Stimulated activated CD4-positive, alpha-beta T cell treated with anti-CD3 and anti-CD28 coated beads, Interleukin-12 subunit alpha, Interleukin-12 subunit beta, amount 100 ng/mL, for 48 hours (primary cell): ENCODE measurements around the gene DIP2C.

Experiments used
- DNase-seq, 3 donors: peaks; one replicate each; pipeline ENCODE4 v3.0.0-alpha.2; 2020; ENCODE audit warnings: low read depth in 2 of 3, low spot score in 1 of 3

Gene DIP2C

GRCh38 chr10:504806-505205 lies 184.7 kb downstream of the DIP2C start:
- DNase-seq: no peak

GRCh38 chr10:504121-504611 lies 185.3 kb downstream of the DIP2C start:
- no peak for DNase-seq

- no peak for DNase-seq
Measured at GRCh38 chr10:501596-501995, 187.9 kb downstream of the DIP2C start.

GRCh38 chr10:500876-501275 lies 188.6 kb downstream of the DIP2C start:
- no peak for DNase-seq

DNA sequence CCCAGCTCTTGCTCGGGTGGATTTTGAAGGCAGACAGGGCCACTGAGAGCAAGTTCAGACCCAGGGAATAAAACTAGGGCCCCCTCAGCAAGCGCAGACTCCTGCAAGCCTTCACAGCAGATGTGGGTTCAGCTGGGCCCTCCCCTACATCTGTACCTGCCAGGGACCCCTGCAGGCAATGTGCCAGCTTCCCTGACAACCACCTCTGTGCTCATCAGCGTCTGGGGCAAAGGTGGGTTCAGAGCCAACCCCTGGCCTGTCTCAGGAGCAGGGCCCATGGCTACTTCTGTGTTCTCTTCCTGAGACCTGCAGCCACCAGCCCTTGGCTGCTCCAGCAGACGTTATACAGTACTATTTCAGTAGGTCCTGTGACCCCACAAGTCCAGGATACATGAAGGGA lies 189.5 kb downstream of the DIP2C start:
- no peak for DNase-seq

DNA sequence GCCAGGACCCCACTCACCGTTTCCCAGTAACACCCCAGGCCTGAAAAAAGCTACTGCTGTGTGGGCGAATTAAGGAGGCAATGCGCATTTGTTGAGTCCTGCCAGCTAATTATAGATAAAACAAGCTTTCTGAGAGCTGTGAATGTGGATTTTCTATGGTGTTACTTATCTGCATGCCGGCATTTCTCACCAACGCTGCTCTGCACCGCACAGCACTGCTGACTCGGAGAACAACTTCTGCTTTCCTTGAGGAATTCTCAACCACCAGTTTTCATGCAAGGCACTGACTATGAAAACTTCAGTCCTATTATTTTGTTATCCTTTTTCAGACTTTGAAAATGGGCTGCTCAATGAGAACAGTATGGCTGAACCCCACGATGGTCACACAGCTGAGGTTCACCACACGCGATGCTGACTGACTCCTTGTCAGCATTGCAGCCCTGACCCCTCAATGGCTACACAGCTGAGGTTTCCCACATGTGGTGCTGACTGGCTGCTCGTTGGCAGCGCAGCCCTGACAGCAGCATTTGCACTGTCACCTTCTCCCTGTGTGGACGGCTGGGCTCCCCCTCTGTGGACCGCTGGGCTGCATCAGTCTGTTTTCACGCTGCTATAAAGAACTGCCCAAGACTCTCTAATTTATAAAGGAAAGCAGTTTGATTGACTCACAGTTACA lies 190.6 kb downstream of the DIP2C start:
- DNase-seq: no peak

DNA sequence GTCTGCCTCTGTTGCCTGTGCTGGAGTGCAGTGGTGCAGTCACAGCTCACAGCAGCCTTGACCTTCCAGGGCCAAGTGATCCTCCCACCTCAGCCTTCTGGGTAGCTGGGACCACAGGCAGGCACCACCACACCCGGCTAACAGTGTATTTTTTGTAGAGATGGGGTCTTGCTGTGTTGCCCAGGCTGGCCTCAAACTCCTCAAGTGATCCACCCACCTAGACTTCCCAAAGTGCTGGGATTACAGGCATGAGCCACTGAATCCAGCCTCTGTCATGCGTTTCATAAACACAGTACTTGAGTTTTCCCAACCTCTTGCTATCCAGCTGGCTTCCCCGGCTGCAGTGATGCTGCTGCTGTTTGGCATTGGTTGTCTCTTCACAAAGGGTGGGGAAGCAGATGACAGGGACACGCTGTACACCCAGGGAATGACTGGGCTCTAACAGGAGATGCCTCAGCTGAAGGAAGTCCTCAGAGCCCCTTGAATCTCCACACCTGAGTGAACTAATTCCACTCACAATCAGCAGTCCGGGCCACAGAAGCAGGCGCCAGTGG lies 191.5 kb downstream of the DIP2C start:
- DNase-seq: no peak

DNA sequence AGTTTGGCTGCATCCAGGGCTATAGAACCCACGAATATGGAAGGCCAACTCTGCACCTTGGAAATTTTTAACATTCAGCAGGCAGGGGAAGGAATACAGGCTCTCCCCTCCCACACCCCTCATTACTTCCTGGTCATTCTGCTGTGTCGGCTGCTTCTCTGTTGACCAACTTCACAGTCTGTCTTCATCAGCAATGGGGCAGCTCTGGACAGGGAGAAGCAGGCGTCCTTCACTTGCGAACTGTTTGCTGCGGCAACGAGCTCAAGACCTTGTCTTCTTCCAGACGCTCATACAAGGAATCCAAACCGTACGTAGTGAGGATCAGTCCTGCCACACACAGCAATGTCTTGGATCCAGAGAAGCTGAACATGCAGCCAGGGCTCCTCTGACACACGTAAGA lies 192.2 kb downstream of the DIP2C start:
- no peak for DNase-seq

- no peak for DNase-seq
Measured at GRCh38 chr10:494556-494955, 194.9 kb downstream of the DIP2C start.

DNA sequence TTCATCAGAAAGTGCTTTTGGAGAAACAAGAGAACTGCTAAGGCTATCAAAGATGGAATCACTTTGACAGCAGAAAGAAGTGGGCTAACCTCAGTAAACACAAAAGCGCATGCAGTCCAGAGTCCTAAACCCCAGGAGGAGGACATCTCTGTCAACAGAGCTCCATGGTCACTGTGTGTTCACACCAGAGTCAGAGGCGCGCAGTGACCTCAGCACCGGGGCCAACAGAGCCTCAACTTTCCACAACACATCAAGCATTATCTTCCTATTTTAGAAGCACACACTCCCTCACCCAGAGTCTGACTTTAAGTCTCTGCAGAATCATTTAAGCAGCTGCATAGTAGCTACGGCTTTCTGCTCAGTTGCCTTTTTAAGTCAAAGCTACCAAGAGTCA lies 195.3 kb downstream of the DIP2C start:
- no peak for DNase-seq

GRCh38 chr10:493391-494148 lies 195.9 kb downstream of the DIP2C start:
- DNase-seq: no peak

GRCh38 chr10:492836-493235 lies 196.6 kb downstream of the DIP2C start:
- DNase-seq: no peak

- no peak for DNase-seq
Measured at GRCh38 chr10:491667-492424, 197.6 kb downstream of the DIP2C start.

DNA sequence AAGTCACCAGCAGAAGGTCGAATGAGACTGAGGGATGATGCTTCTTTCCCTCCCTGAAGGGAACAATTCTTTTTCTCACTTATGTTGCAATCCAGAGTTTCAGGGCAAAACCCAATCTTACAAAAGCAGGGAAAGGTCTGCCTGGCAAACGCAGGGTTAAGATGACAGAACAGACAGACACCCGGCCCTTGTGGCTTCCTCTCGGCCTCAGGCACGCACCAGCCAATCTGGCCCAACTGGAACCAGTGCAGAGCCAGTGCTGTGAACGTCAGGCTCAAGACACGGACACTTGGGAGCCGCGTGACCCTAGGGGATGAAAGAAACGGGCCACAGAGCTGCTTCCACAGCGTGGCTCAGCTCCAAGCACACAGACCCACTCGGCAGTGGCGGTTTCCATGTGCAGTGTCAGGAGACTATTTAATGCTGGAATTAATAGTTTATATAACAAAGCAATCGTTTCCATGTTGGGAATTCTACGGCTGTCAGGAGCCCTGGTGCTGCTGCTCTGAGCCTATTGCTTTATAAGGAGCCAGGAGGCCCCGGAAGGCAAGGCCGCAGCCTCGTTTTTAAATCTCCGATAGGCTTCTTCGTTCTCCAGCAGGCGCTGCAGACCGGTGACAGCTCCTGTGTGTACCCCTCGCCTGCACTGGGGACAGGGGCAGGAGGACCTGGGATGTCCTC lies 198.4 kb downstream of the DIP2C start:
- no peak for DNase-seq

- DNase-seq: no peak
Measured at GRCh38 chr10:490256-490655, 199.2 kb downstream of the DIP2C start.

- DNase-seq: no peak
Measured at GRCh38 chr10:489330-489729, 200.1 kb downstream of the DIP2C start.

DNA sequence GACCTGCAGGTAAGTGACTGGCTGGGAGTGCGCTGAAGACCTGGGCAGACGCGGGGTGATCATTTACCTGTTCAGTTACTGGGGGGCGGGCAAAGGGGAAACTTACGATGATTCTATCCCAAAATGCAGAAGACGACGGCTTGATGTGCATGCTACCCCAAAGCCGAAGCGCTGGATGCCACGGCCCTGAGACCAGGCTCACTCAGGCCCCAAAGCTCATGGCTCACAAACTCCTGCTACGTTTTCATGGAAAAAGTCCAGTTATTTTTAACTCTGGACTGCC lies 200.6 kb downstream of the DIP2C start:
- no peak for DNase-seq

- DNase-seq: no peak
Measured at GRCh38 chr10:488081-488932, 201.2 kb downstream of the DIP2C start.

DNA sequence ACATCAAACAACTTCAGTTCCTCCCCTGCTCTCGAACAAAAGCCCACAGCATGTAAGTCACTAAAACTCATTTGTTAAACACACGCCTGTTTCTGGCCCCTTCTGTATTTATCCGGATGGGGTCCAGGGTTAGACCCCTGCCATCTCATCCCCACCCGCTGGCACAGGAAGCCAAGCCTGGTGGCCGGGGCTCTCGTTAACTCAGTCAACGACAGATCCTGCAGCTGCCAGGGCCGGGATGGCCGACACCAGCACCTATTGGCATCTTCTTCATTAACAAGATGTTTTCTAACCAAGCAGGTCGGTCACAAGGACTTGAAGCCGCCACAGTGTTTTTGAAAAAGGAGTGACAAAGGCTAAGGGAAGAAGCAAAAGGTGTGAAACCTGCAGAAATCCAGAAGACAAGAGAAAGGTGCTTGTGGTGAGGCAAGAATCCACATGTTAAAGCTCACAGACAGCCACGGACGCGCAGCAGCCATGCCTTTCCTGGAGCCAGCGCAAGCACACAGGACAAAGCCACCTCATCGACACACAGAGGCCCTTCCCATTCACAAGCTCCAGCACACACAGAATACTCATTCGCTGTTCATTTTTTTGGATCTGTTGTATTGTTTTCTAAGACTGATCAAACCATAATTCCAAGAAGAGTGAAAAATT lies 202.7 kb downstream of the DIP2C start:
- no peak for DNase-seq

DNA sequence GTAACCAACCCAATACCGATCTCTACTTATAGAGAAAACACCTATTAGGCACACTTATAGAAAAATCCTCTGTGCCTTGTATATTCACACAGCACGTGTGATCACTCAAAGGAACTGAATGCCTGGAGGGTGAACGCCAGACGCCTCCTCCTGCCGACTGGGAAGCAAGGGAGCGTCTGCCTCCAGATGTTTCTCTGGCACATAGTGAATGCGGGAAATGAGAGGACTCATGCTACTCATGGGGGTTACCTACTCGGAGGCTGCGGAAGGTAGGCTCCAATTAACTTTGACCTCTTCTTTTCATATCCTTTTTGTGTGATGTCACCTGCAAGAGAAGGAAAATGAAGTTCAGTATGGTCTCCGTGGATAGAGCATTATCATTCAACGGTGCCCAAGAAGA lies 203.3 kb downstream of the DIP2C start:
- DNase-seq: no peak
